GM18870 (cell line): ENCODE results near the gene CLASP1.

Experiments
- ATAC-seq: cut with Tn5 transposase; IDR thresholded peaks from one replicate; pipeline ENCODE4 v1.9.1; 2021; ENCODE audit warnings: moderate library complexity; ENCODE audit not compliant: unreplicated experiment

Gene CLASP1

GRCh38 chr2:121510857-121511256 lies 138.4 kb downstream of the CLASP1 start:
- no peak for ATAC-seq

- ATAC-seq: no peak
Observed at GRCh38 chr2:121506621-121507020, 142.6 kb downstream of the CLASP1 start.

GRCh38 chr2:121505986-121506586 lies 143.2 kb downstream of the CLASP1 start:
- ATAC-seq: no peak

GRCh38 chr2:121505005-121505404 lies 144.3 kb downstream of the CLASP1 start:
- ATAC-seq: no peak

GRCh38 chr2:121504316-121504715 lies 144.9 kb downstream of the CLASP1 start:
- no peak for ATAC-seq

- no peak for ATAC-seq
Observed at GRCh38 chr2:121502781-121503180, 146.5 kb downstream of the CLASP1 start.

GRCh38 chr2:121502246-121502645 lies 147.0 kb downstream of the CLASP1 start:
- ATAC-seq: no peak

- no peak for ATAC-seq
Observed at GRCh38 chr2:121501554-121501953, 147.7 kb downstream of the CLASP1 start.

GRCh38 chr2:121501031-121501430 lies 148.2 kb downstream of the CLASP1 start:
- ATAC-seq: no peak

GRCh38 chr2:121498731-121499130 lies 150.5 kb downstream of the CLASP1 start:
- no peak for ATAC-seq

- ATAC-seq: no peak
Observed at GRCh38 chr2:121492409-121492808, 156.9 kb downstream of the CLASP1 start.

GRCh38 chr2:121491518-121491917 lies 157.7 kb downstream of the CLASP1 start:
- no peak for ATAC-seq

- no peak for ATAC-seq
Observed at GRCh38 chr2:121490584-121491133, 158.6 kb downstream of the CLASP1 start.

- ATAC-seq: no peak
Observed at GRCh38 chr2:121489911-121490583, 159.2 kb downstream of the CLASP1 start.

GRCh38 chr2:121489284-121489683 lies 160.0 kb downstream of the CLASP1 start:
- ATAC-seq: peak; percentile 67

- no peak for ATAC-seq
Observed at GRCh38 chr2:121486191-121486790, 163.0 kb downstream of the CLASP1 start.

GRCh38 chr2:121485039-121485438 lies 164.2 kb downstream of the CLASP1 start:
- no peak for ATAC-seq

- ATAC-seq: no peak
Observed at GRCh38 chr2:121483846-121484245, 165.4 kb downstream of the CLASP1 start.

- ATAC-seq: no peak
Observed at GRCh38 chr2:121483021-121483420, 166.2 kb downstream of the CLASP1 start.

GRCh38 chr2:121480826-121481225 lies 168.4 kb downstream of the CLASP1 start:
- ATAC-seq: no peak

- no peak for ATAC-seq
Observed at GRCh38 chr2:121479882-121480522, 169.3 kb downstream of the CLASP1 start.
